ENCODE data around the gene APBA3. TPM values are rescaled to one million over a fixed set of nuclear protein-coding genes. Genes with fewer than 3 reads are reported as not detected.

APBA3 gene
- polyA plus RNA-seq, 1 experiment = 12.4 TPM

DNA sequence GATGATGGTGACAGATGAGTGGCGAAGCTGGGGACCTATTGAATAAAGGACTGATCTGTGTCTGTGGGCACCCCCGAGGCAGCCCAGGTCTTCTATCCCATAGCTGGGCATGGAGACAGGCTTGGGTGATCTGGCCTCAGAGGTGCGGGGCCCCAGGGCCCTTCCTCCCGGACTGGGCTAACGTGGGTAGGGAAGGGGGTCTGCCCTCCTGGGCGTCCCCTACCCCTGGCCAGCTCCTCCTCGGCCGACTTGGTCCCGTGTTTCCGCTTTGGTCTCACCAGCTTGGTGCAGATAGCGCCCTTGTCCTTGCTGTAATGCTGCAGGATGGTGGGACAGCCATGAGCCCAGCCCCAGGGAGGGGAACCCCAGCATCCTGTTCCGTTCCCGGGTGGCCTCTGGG, 21.4 kb upstream of the APBA3 start:
- no peak for DNase-seq (ENCODE audit: low read depth)
- Histone ChIP-seq H3K36me3 (ENCODE audit: control insufficient read depth, insufficient read depth, low read length) (no peaks in the 10 kb centered on the region), H3K4me3 (ENCODE audit: low read depth, low read length) (no peak overlapping the region), H3K27me3 (ENCODE audit: control insufficient read depth, insufficient read depth, low read length) (peaks cover 5% of the 10 kb centered on the region)
- ChIA-PET POLR2A (no interaction called here), CTCF (no interaction called here)
- TF ChIP-seq, protein P1, sequence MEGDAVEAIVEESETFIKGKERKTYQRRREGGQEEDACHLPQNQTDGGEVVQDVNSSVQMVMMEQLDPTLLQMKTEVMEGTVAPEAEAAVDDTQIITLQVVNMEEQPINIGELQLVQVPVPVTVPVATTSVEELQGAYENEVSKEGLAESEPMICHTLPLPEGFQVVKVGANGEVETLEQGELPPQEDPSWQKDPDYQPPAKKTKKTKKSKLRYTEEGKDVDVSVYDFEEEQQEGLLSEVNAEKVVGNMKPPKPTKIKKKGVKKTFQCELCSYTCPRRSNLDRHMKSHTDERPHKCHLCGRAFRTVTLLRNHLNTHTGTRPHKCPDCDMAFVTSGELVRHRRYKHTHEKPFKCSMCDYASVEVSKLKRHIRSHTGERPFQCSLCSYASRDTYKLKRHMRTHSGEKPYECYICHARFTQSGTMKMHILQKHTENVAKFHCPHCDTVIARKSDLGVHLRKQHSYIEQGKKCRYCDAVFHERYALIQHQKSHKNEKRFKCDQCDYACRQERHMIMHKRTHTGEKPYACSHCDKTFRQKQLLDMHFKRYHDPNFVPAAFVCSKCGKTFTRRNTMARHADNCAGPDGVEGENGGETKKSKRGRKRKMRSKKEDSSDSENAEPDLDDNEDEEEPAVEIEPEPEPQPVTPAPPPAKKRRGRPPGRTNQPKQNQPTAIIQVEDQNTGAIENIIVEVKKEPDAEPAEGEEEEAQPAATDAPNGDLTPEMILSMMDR (IDR thresholded peaks at IDR 0.05; ENCODE audit: insufficient read depth, low read depth, low read length) = no peak

DNA sequence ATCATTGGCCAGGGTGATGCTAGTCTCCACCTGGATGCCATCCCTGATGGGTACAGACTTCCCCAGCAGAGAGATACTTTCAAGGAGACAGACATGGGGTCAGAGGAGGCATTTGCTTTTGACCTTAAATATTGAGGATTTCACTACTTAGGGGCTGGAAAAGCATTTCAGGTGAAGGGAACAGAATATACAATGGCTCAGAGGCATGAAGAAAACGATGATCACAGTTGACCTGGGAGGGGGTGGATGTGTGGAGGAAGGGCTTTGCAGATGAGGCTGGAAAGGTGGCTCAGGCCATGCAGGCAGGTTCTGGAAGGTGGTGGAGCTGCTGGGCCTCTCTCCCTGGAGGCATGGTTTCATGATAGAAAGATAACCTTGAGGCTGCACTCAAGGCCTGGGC, 20.8 kb upstream of the APBA3 start:
- peaks cover 5% of the 10 kb centered on the region for H3K27me3 ChIP-seq (ENCODE audit: control insufficient read depth, insufficient read depth, low read length)
- CTCF ChIA-PET = no interaction called here
- no peak overlapping the region for H3K4me3 ChIP-seq (ENCODE audit: low read depth, low read length)
- no peaks in the 10 kb centered on the region for H3K36me3 ChIP-seq (ENCODE audit: control insufficient read depth, insufficient read depth, low read length)
- POLR2A ChIA-PET = no interaction called here
- TF ChIP-seq, protein P1 (IDR thresholded peaks at IDR 0.05; ENCODE audit: insufficient read depth, low read depth, low read length) = no peak
- no peak for DNase-seq (ENCODE audit: low read depth)

DNA sequence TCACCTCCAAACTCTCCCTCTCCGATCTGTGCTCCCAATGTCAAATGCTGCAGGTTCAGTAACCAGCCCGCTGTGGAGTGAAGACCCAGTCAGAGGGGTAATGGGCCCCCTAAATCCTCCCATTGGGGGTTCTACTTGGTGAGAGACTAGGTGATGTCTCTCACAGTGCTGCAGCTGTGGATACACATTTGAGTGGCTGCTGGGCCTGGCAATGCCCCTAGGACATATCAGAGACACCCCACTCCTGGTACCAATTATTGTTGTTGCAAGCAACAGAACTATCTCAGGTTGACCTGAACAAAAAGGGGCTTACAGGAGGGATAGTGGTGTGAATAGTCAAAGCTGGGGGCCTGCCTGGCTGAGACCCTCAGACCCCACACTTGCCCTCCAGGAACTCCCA, 20.1 kb upstream of the APBA3 start:
- Histone ChIP-seq H3K36me3 (ENCODE audit: control insufficient read depth, insufficient read depth, low read length) (no peaks in the 10 kb centered on the region), H3K4me3 (ENCODE audit: low read depth, low read length) (no peak overlapping the region), H3K27me3 (ENCODE audit: control insufficient read depth, insufficient read depth, low read length) (peaks cover 4% of the 10 kb centered on the region)
- ChIA-PET CTCF (no interaction called here), POLR2A (no interaction called here)
- TF ChIP-seq, protein P1 (IDR thresholded peaks at IDR 0.05; ENCODE audit: insufficient read depth, low read depth, low read length) = no peak
- no peak for DNase-seq (ENCODE audit: low read depth)

DNA sequence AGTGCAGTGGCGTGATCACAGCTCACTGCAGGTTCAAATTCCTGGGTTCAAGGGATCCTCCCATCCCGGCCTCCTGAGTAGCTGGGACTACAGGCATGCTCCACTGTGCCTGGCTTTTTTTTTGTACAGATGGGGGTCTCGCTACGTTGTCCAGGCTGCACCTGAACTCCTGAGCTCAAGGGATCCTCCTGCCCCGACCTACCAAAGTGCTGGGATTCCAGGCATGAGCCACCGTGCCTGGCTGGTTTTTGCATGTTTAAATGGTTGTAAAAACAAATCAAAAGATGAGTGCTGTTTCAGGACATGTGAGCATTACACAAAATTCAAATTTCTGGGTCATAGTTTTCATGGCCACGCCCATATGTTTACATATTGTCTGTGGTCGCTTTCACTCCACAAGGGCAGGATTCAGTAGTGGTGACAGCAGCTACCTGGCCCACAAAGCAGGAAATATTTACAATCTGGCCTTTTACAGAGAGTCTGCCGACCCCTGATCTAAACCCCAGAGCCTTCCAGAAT, 19.4 kb upstream of the APBA3 start:
- POLR2A ChIA-PET = interaction anchor here (0.6 kb wide), 1 partner anchor 241 kb away, joined by 6 read pairs; no protein-coding TSS in a partner anchor
- CTCF ChIA-PET = interaction anchor here (0.7 to 1.5 kb wide), 2 partner anchors 41 to 428 kb away, joined by 3 to 4 read pairs; no protein-coding TSS in a partner anchor

DNA sequence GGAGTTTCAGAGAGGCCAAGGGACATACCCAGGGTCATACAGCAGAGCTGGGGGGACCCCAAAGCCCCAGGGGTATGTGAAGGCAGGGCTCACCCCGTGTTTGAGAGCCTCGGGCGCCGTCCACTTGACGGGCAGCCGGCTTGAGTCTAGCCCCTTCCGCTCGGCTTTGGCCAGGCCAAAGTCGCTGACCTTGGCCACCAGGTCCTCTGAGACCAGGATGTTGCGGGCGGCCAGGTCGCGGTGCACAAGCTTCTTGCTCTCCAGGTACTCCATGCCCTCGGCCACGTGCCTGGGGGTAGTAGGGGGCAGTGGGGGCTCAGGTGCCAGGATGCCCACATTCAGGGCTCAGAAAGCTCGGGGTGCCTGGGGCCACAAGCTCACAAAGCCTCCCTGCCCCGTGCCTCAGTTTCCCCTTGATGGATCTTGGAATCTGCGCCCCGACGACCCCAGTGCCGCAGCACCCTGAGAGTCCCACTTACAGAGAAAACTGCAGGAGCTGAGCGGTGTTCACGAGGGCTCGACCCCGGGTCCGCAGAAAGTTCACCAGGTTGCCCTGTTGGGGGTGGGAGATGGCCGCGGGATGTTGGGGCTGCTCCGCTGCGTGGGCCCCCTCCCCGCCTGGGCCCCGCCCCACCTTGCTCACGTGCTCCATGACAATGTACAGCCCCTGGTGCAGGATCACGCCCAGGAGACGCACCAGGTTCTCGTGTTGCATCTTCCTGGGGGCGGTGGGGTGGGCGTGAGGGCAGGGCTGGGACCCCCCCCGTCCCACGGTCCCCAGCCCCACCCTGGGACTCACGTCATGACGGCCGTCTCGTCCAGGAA, 17.6 kb upstream of the APBA3 start:
- no peaks in the 10 kb centered on the region for H3K36me3 ChIP-seq (ENCODE audit: control insufficient read depth, insufficient read depth, low read length)
- CTCF ChIA-PET = no interaction called here
- POLR2A ChIA-PET = no interaction called here
- H3K27me3 ChIP-seq (ENCODE audit: control insufficient read depth, insufficient read depth, low read length) = no peaks in the 10 kb centered on the region; the same call in 1 of the 2 replicates
- TF ChIP-seq, protein P1 (IDR thresholded peaks at IDR 0.05; ENCODE audit: insufficient read depth, low read depth, low read length) = no peak
- no peak for DNase-seq (ENCODE audit: low read depth)
- no peak overlapping the region for H3K4me3 ChIP-seq (ENCODE audit: low read depth, low read length)

More for the DNA sequence above, 19.4 kb upstream of the APBA3 start:
- Histone ChIP-seq H3K4me3 (ENCODE audit: low read depth, low read length) (no peak overlapping the region), H3K27me3 (ENCODE audit: control insufficient read depth, insufficient read depth, low read length) (peaks cover 4% of the 10 kb centered on the region), H3K36me3 (ENCODE audit: control insufficient read depth, insufficient read depth, low read length) (no peaks in the 10 kb centered on the region)
- TF ChIP-seq, protein P1 (IDR thresholded peaks at IDR 0.05; ENCODE audit: insufficient read depth, low read depth, low read length) = no peak
- no peak for DNase-seq (ENCODE audit: low read depth)
